Stimulated activated naive CD4-positive, alpha-beta T cell treated with Interleukin-2 at 50 U/mL for 16 hours (primary cell): Measurements from ENCODE around the gene ODC1.
"Not testable (repeated sequence)": the region's sequence is repeated elsewhere in the genome, so short reads cannot be mapped to it uniquely, and the experiment has no call there.

Experiments used
- DNase-seq: peaks from one replicate; lab custom pipeline; 2025; lab: John Stamatoyannopoulos, UW

The ODC1 gene

DNA sequence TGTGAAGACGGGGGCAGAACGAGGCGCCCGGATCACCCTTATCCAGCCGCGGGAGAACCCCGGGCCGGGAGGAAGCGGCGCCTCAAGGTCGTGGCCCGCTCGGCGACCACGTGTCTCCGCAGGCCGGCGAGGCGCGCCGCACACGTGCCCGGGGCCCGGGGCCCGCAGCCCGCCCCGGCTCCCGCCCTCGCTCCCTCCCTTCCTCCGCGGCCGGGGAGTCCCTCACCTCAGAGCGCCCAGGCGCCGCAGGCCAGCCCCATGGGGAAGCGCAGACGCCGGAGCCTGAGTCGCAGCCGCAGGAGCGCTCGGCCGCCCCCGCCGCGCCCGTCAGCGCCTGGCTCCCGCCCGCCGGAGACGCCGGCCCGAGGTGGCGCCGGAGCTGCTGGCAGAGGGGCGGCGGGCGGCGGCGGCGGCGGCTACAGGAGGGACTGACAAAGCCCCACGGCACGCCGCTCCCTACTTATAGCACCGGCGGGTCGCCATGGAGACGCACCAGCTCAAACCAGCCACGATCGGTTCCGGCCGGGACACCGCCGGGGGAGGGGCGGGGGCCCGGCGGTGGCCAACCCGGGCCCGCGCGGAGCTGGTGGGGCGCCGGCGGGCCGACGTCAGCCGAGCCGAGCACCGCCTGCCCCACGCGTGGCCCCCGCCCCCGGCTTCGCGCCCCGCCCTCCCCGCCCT lies at the start of gene ODC1:
Gene ODC1 (minus strand): TSS at position 433 of the 681 bp plus-strand sequence. CDS start 3,295 bp downstream, outside the sequence.
- DNase-seq, result peak; percentile 97

DNA sequence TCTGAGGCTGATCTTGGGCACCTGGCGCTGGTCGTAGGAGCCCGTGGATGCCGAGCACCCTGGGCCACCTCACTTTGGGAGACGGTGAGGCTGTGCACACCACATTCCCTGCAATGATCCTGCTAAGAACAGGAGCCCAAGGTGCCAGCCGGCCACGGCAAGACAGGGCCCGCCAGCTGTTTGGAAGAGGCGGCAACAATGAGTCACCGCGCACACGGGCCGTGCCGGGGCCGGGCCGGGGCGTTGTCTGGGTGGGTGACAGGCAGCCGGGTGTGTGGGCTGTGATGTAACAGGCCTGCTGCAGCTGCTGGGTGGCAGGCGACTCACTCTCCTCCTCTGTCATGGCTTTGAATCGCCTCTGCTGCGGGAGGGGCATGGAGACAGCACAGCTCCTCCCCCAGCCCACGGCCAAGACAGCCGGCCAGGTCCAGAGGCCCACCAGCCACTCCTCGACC lies 49.7 kb upstream of the ODC1 start:
- peak; percentile 62 for DNase-seq

DNA sequence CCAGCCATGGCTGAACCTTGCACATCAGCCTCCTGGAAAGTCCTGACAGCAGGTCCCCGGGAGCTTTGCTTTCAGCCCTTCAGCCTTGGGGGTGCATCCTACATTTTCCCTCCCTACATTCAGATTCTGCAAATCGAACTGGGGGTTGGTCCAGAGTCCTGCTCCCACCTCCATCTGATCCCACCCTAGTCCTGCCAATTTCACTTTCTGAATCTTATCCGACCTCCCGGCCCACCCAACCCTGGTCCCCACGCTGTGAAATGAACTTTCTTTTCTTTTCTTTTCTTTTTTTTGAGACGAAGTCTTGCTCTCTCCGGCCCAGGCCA lies 47.8 kb upstream of the ODC1 start:
- DNase-seq, result no peak

DNA sequence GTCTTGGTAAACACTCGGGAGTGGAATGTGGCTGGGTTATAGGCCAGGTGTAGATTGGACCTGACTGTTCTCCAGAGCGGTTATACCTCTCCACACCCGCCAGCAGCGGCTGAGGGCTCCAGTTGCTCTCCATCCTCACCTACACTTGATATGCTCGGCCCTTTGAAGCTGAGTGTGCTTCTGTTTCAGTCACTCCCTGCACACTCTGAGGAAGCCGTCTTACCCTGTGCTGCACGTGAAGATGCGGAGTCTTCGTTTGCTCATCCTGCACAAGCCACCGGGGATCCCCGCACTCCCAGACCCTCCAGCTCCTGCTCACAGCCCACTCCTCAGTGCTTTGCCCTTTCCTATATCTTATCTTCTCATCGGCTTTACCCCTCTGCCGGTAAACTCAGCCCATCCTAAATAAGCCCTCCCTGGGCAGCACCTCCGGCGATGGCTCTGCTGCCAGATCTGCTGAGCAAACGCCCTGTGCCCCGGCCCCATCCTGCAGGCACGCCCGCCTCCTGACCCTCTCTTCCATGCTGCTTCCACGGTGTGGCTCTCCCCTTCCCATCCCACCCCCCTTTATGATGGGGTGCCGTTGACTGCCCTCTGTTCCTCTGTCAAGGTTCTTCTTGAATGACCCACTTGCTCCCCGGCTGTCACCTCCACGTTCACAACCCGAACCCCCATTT lies 47.3 kb upstream of the ODC1 start:
- no peak for DNase-seq

DNA sequence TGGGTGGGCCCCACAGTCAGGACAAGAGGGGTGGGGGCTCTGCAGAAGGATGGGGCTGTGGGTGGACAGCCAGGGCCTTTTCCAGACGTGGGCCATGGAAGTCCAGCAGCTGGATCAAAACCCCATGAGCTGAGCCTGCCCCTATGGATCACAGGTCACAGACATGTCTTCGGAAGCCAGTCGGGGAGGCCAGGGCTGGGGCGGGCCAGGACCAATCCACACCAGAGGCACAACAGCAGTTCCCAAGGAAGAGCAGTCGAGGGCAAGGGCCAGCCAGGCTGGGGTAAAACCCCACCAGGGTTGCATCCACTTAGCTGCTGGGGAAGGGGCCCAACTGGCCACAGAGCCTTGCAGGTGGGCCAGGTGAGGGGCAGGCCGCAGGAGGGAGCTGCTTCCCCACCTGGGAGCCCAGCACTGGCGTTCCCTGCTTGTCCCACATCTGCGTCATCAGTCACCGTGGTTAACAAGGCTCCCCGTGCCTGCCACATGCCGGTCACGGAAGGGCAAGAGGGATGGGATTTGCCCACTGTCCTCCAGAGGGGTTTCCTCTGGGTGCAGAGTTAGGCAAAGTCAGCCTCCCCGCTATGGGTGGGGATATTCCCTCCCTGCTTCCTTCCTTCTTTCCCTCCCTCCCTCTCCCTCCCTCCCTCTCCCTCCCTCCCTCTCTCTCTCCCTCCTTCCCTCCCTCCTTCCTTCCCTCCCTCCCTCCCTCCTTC lies 46.4 kb upstream of the ODC1 start:
- DNase-seq, result no peak

DNA sequence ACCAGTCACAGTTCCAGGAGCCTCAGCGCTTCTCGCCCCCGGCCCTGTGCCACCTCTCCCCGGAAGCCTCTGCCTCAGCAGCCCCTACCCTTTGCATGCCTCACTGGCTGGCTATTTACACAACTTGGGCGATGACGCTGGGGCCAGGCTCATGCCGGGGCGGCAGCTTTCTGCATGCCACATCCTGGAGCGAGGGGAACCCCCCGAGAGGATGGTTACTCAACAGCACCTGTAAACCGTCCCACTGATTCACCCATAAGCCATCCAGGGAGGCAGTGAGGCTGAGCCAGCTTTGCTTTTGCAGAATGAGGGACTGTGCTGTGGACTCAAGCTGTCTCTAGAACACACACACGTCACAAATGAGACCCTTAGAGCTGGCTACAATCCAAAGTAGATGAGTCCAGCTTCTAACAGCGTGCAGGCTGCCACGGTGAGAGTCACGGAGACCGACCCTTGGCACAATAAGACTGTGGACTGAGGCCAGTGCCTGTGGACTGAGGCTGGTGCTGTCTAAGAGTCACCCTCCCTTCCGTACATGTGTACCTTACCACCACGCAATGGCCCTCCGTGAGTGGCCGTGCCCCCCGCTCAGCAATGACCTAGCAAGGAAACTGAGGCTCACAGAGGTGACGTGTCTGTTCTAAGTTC lies 45.6 kb upstream of the ODC1 start:
- peak; percentile 88 for DNase-seq

DNA sequence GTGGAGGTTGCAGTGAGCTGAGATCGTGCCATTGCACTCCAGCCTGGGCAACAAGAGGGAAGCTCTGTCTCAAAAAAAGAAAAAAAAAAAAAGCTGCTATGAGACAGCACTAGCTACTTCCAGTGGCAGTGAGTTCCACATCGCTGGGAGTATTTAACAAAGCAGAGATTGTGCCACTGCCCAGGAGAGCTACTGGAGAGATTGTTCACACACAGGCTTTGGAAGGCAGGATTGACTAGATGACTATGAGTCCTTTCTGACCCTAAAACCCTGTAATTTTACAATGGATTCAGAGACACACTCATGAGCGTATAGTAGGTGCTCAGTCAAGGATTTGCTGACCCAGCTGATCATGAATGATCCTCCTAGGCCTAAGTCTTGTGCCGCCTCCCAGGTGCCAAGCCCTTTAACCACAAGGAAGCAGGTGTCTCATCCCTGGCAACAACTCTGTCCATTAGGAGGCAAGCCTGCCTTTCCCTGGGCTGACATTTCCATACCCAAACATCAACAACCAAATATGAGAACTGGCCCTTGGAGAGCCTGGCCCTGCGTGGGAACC lies 45.0 kb upstream of the ODC1 start:
- DNase-seq, result no peak

DNA sequence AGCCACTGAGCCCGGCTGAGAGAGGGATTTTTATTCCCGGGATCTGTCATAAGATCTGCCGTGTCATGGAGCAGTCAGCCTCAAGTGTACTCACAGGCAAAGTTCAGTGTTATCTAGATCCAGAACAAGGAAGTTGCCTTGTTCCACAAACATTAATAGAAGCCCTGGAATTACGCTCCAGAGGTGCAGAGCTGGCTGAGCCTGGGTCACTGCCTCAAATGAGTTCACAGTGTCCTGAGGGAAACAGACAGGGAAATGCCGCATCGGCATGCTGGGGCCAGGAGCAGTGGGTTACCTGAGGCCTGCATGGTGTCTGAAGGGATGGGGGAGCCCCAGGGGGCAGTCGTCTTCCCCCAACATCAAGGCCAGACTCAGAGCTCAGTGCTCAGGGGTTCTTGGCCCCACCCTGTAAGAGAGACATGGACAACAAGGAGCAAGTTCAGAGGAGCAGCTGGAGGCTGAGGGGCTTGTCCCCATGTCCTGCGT lies 42.7 kb upstream of the ODC1 start:
- DNase-seq, result no peak

DNA sequence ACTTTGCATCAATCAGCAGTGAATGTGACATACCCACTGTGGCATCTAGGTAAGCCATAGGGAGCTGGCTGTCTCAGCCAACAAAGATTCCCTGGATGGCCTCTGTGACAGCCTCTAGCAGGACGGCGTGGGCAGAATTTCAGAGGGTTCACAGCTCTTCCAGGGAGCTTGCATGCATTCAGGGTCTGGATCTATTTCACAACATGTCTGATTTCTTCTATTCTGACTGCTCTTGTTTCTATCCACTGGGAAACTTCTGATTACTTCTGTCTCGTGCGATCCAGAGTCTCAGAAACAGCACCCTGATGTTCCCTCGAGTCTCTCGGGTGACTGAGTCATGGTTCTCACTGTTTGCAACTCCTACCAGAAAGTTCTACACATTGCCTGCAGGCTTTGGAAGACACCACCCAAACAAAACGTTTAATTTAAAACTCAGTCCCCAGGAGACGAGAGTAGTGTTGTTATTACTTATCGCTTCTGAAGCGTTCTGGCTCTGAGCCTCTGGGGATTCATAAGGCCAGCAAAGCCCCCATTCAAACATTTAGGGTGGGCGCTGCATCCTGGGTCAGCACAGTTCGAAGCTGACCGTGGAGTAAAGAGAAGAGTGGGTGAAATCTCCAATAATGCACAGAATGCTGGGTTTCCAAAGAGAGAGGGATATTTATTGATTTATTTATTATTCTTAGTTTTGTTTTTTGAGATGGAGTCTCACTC lies 41.9 kb upstream of the ODC1 start:
- no peak for DNase-seq

DNA sequence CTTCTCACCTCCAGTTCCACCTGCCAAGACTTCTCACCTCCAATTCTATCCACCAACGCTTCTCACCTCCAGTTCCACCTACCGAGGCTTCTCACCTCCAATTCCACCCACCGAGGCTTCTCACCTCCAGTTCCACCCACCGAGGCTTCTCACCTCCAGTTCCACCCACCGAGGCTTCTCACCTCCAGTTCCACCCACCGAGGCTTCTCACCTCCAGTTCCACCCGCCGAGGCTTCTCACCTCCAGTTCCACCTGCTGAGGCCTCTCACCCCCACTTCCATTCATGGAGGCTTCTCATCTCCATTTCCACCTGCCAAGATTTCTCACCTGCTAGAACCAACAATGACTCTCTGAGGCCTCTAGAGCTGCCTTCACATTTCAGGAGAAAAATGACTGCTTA lies 40.0 kb upstream of the ODC1 start:
- not testable (repeated sequence) for DNase-seq

DNA sequence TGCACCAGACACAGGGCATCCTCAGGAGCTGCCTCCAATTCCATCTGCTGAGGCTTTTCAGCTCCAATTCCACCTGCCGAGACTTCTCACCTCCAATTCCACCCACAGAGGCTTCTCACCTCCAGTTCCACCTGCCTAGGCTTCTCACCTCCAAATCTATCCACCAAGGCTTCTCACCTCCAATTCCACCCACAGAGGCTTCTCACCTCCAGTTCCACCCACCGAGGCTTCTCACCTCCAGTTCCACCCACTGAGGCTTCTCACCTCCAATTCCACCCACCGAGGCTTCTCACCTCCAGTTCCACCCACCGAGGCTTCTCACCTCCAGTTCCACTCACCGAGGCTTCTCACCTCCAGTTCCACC lies 39.6 kb upstream of the ODC1 start:
- DNase-seq, result not testable (repeated sequence)

DNA sequence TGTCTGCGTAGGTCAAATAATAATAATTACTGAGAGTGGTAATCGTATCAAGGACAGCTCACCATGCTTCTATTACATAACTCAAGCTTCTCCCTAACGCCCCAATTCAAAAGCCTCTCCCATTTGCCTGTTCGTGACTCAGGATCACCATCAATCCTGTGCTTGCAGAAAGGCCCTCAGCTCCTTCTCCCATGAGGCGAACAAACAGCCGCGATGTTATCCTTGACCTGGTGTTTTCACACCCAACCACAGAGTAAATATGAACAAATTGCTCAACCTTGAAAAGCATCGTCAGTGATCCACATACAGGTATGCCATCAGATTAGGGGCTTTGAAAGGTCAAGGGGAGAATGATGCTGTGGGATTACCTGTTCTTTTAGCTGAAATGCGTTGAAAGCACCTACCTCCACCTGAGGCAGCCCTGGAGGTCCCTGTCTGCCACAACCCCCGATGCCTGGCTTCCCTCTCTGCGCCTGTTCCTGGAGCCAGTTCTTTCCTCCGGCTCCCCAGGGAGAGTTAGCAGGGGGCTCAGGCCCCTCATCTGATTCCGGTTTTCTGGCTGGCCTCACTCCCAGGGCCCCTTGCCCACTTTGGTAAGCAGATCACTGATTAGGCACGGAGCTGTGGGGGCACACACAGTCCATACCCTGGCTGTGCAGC lies 39.1 kb upstream of the ODC1 start:
- no peak for DNase-seq

DNA sequence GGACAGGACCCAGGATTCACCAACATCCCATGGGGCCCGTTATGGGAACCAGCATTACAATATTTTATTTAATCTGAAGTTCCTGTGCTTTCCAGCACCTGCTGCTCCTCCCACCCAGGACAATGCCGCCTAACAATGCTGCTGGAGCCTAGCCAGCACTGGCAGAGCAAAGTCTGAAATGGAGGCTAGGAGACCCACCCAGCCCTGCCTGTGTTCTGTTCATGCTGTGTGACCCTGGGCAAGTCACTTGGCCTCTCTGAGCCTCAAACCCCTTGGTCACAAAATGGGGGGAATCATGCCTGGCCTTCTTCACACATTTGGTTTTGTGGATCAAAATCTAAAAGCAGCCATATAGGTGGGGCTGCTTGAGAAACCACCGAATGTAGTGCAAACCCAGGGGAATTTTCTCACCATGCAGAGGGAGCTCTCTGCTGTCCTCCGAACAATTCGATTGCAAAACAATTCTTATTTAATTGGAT lies 38.5 kb upstream of the ODC1 start:
- no peak for DNase-seq

DNA sequence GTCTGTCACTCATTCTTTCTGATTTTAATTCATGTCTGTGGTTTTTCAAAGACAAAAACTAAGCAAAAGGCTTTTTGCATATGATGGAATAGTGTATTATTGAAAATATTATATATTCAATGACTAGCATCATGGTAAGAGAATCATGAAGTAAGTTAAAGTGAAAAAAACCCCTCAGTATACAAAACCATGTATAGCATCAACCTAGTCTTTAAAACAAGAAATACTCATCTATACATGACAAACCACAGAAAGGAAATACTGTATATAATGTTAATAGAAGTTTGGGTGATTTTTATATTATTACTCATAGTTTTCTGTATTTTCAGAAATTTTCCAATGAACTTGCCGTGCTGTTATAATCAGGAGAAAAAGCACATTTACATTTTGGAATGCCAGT lies 38.0 kb upstream of the ODC1 start:
- no peak for DNase-seq

DNA sequence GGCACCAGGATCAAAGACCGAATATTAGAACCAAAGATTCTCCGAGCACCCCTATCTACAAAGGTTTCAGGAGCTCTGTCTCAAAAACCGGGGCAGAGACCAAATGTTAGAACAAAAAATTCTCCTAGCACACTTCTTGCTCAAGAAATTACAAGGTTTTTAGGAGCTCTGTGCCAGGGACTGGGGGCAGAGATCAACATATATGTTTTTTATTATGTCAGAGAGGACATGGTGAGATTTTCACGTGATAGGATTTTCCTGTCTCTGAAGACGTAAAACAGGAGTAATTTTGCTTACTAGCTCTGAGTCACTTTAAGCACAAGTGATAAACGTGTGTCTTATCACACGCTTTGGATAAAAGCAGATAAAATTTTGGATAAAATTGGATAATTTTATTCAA lies 34.8 kb upstream of the ODC1 start:
- DNase-seq, result no peak

DNA sequence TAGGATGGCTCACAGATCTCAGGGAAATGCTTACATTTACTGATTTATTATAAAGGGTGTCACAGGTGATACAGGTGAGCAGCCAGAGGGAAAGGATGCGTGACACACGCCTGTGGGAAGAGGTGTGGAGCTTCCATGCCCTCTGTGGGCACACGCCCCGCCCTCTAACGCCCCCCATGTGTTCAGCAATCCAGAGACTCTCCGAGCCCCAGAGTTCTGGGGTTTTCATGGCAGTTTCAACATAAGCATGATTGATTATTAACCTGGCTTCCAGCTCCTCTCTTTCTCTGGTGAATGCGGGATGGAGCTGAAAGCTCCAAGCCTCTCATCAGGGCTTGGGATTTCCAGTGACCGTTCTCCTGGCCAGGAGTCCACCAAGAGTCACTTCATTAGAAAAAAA lies 34.3 kb upstream of the ODC1 start:
- DNase-seq, result no peak

DNA sequence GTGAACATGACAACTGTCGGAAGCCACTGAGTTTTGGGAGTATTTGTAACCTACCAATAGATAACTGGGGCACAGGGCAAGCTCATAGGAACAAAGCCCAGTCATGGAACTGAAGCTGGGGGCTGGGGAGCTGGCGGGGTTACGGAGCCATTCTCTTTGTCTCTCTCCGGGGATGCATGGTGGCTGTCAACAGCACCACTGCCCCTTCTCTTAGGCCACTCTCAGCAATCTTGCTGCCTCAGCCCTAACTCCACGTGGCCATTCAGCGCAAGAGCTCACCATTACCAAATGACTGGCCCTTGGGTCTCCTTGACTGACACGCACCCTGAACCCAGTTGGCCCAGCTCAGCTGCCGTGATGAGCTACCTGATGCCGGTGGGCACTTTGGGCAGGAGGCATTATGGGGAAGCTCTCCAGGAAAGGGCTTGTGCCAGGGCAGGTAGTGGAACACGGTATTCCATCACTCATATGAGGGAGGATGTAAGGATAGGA lies 33.6 kb upstream of the ODC1 start:
- no peak for DNase-seq

DNA sequence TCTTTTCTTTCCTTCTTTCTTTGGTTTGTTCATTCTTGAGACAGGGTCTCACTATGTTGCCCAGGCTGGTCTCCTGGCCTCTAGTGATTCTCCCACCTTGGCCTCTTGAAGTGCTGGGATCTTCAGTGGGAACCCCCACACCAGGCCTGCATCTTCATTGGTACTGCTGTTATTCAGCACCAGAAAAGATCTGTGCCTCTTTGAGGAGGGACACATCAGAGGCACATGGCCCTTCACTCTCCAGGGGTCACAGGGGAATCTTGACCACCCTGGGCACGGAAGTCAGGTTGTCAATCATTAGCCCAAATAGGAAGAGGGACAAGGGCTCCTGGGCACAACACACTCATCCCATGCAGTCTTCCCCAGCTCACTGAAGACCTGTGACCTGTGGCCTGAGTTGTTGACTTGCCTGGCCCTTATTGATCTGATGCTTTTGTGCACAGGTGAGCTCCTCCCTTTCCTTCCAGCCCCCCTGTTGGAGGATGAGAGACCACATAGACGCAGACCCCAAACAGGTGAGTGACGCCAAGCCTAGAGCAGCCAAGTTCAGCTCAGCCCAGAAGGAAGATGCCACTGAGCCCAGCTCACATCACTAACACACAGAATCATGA lies 33.0 kb upstream of the ODC1 start:
- DNase-seq, result no peak

DNA sequence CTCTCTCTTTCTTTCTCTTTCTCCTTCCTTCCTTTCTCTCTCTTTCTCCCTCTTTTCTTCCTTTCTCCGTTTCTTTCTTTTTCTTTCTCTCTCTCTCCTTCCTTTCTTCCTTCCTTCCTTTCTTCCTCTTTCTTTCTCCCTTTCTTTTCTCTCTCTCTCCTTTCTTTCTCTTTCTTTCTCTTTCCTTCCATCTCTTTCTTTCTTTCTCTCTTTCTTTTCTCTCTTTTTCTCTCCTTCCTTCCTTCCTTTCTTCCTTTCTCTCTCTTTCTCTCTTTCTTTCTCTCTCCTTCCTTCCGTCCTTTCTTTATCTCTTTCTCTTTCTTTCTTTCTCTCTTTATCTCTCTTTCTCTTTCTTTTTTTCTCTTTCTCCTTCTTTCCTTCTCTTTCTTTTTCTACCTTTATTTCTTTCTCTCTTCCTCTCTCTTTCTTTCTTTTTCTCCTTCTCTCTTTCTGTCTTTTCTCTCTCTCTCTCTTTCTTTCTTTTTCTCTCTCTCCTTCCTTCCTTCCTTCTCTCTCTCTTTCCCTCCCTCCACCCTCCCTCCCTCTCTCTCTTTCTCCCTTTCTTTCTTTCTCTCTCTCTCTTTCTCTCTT lies 32.3 kb upstream of the ODC1 start:
- no peak for DNase-seq

DNA sequence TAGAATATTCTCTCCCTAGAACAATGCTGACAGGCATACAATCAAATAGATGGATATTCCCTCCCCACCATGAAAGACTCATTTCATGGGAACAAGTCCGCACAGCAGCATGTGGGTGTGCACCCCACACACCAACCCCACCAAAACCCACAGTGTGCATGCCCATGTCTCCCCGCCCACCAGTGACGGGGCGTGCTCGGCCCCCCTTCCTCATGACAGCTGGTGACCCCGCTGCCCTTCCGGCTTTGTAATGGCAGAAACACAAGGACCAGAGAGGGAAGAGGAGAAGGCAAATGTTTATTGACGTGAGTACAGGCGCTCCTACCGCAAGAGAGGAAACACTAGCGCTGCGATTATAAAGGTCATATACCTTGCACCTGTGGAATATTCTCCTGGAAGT lies 30.8 kb upstream of the ODC1 start:
- DNase-seq, result no peak
